BLaER1 (cell line): ENCODE results near the gene RNF2.
"Not testable (repeated sequence)": the region's sequence is repeated elsewhere in the genome, so short reads cannot be mapped to it uniquely, and the experiment has no call there.

Source experiments
- H3K27ac ChIP-seq: shearing (Covaris generic); formaldehyde crosslinking; 2 replicates; pipeline ENCODE4 v1.8.1; 2022
- H3K27me3 ChIP-seq: shearing (Covaris generic); formaldehyde crosslinking; 2 replicates; pipeline ENCODE4 v1.8.1; 2022
- H3K36me3 ChIP-seq: shearing (Covaris generic); formaldehyde crosslinking; 2 replicates; pipeline ENCODE4 v1.8.1; 2022
- H3K4me1 ChIP-seq: shearing (Covaris generic); formaldehyde crosslinking; 2 replicates; pipeline ENCODE4 v1.8.1; 2022
- H3K4me2 ChIP-seq: shearing (Covaris generic); formaldehyde crosslinking; 2 replicates; pipeline ENCODE4 v1.8.1; 2022
- H3K4me3 ChIP-seq: shearing (Covaris generic); formaldehyde crosslinking; 2 replicates; pipeline ENCODE4 v1.8.1; 2022
- H3K9ac ChIP-seq: shearing (Covaris generic); formaldehyde crosslinking; 2 replicates; pipeline ENCODE4 v1.8.1; 2022
- H3K9me3 ChIP-seq: shearing (Covaris generic); formaldehyde crosslinking; 2 replicates; pipeline ENCODE4 v1.8.1; 2022
- H4K20me1 ChIP-seq: shearing (Covaris generic); formaldehyde crosslinking; 2 replicates; pipeline ENCODE4 v1.8.1; 2022
- Cebpa-rat ChIP-seq: shearing (Covaris generic); IDR thresholded peaks from 2 replicates; pipeline ENCODE4 v1.8.1; 2022

RNF2 gene

GRCh38 chr1:185063719-185064118, 18.4 kb downstream of the RNF2 start:
- Histone ChIP-seq H3K4me2 (no peak overlapping the region), H3K27me3 (no peaks in the 10 kb centered on the region), H3K36me3 (peaks cover 48% of the 10 kb centered on the region), H3K4me3 (no peak overlapping the region), H3K9ac (no peak overlapping the region), H3K27ac (no peak overlapping the region), H3K9me3 (peaks cover 67% of the 10 kb centered on the region), H3K4me1 (peaks cover 4% of the 10 kb centered on the region; the same call in 1 of the 2 replicates), H4K20me1 (peaks cover 49% of the 10 kb centered on the region; the same call in 1 of the 2 replicates)
- no peak for TF ChIP-seq Cebpa-rat

GRCh38 chr1:185065006-185065405, 19.6 kb downstream of the RNF2 start:
- H3K36me3 ChIP-seq: peaks cover 55% of the 10 kb centered on the region
- not testable (repeated sequence) for H3K27me3 ChIP-seq, H3K4me1 ChIP-seq, H3K9ac ChIP-seq, H3K27ac ChIP-seq, H3K4me3 ChIP-seq, H3K4me2 ChIP-seq
- peaks cover 36% of the 10 kb centered on the region; the same call in 1 of the 2 replicates for H4K20me1 ChIP-seq
- H3K9me3 ChIP-seq: peaks cover 69% of the 10 kb centered on the region

- H4K20me1 ChIP-seq: peaks cover 45% of the 10 kb centered on the region; the same call in 1 of the 2 replicates
- H3K4me2 ChIP-seq: no peak overlapping the region
- peaks cover 68% of the 10 kb centered on the region for H3K9me3 ChIP-seq
- H3K27me3 ChIP-seq: no peaks in the 10 kb centered on the region
- no peak overlapping the region for H3K9ac ChIP-seq
- no peak for TF ChIP-seq Cebpa-rat
- peaks cover 56% of the 10 kb centered on the region for H3K36me3 ChIP-seq
- no peak overlapping the region for H3K27ac ChIP-seq
- H3K4me1 ChIP-seq: no peaks in the 10 kb centered on the region; the same call in 1 of the 2 replicates
- no peak overlapping the region for H3K4me3 ChIP-seq
Measured at GRCh38 chr1:185066181-185066580, 20.8 kb downstream of the RNF2 start.

GRCh38 chr1:185068341-185068740, 23.0 kb downstream of the RNF2 start:
- peaks cover 68% of the 10 kb centered on the region for H3K9me3 ChIP-seq
- TF ChIP-seq Cebpa-rat: no peak

GRCh38 chr1:185069202-185069772, 23.9 kb downstream of the RNF2 start:
- Histone ChIP-seq H3K4me3 (no peak overlapping the region), H4K20me1 (peaks cover 55% of the 10 kb centered on the region), H3K9me3 (peaks cover 68% of the 10 kb centered on the region), H3K36me3 (peaks cover 68% of the 10 kb centered on the region), H3K4me1 (no peaks in the 10 kb centered on the region), H3K27ac (no peak overlapping the region), H3K4me2 (no peak overlapping the region), H3K9ac (no peak overlapping the region), H3K27me3 (no peaks in the 10 kb centered on the region)
- TF ChIP-seq Cebpa-rat: no peak

More at GRCh38 chr1:185068341-185068740, 23.0 kb downstream of the RNF2 start:
- H4K20me1 ChIP-seq: peaks cover 53% of the 10 kb centered on the region
- H3K4me3 ChIP-seq: no peak overlapping the region
- H3K36me3 ChIP-seq: peaks cover 67% of the 10 kb centered on the region
- H3K9ac ChIP-seq: no peak overlapping the region
- no peak overlapping the region for H3K4me2 ChIP-seq
- no peaks in the 10 kb centered on the region for H3K4me1 ChIP-seq
- no peak overlapping the region for H3K27ac ChIP-seq
- H3K27me3 ChIP-seq: no peaks in the 10 kb centered on the region

- Histone ChIP-seq H3K9me3 (peaks cover 70% of the 10 kb centered on the region), H3K27me3 (no peaks in the 10 kb centered on the region), H3K4me3 (no peak overlapping the region), H3K36me3 (peaks cover 63% of the 10 kb centered on the region), H3K4me1 (no peaks in the 10 kb centered on the region), H4K20me1 (peaks cover 60% of the 10 kb centered on the region), H3K27ac (no peak overlapping the region), H3K4me2 (no peak overlapping the region), H3K9ac (no peak overlapping the region)
- TF ChIP-seq Cebpa-rat: no peak
Measured at GRCh38 chr1:185070051-185070450, 24.7 kb downstream of the RNF2 start.

- Histone ChIP-seq H3K4me3 (no peak overlapping the region), H4K20me1 (peaks cover 56% of the 10 kb centered on the region), H3K36me3 (peaks cover 51% of the 10 kb centered on the region), H3K27me3 (no peaks in the 10 kb centered on the region), H3K9me3 (peaks cover 67% of the 10 kb centered on the region), H3K27ac (no peak overlapping the region), H3K4me2 (no peak overlapping the region), H3K4me1 (no peaks in the 10 kb centered on the region), H3K9ac (no peak overlapping the region)
- TF ChIP-seq Cebpa-rat: no peak
Measured at GRCh38 chr1:185073725-185074124, 28.4 kb downstream of the RNF2 start.

- no peak overlapping the region for H3K9ac ChIP-seq
- no peaks in the 10 kb centered on the region for H3K4me1 ChIP-seq
- no peak for TF ChIP-seq Cebpa-rat
- H3K36me3 ChIP-seq: peaks cover 46% of the 10 kb centered on the region
- peaks cover 56% of the 10 kb centered on the region for H4K20me1 ChIP-seq
- no peak overlapping the region for H3K27ac ChIP-seq
- no peak overlapping the region for H3K4me2 ChIP-seq
- no peak overlapping the region for H3K4me3 ChIP-seq
- H3K27me3 ChIP-seq: no peaks in the 10 kb centered on the region
- H3K9me3 ChIP-seq: peaks cover 70% of the 10 kb centered on the region
Measured at GRCh38 chr1:185074307-185074706, 28.9 kb downstream of the RNF2 start.

- peaks cover 64% of the 10 kb centered on the region for H3K9me3 ChIP-seq
- no peak overlapping the region for H3K4me3 ChIP-seq
- no peak overlapping the region for H3K27ac ChIP-seq
- H3K4me2 ChIP-seq: no peak overlapping the region
- H3K36me3 ChIP-seq: peaks cover 40% of the 10 kb centered on the region
- TF ChIP-seq Cebpa-rat: no peak
- no peaks in the 10 kb centered on the region for H3K27me3 ChIP-seq
- peaks cover 52% of the 10 kb centered on the region for H4K20me1 ChIP-seq
- H3K4me1 ChIP-seq: no peaks in the 10 kb centered on the region
- H3K9ac ChIP-seq: no peak overlapping the region
Measured at GRCh38 chr1:185075476-185075875, 30.1 kb downstream of the RNF2 start.

GRCh38 chr1:185077374-185077773, 32.0 kb downstream of the RNF2 start:
- Histone ChIP-seq H3K27me3 (no peaks in the 10 kb centered on the region), H3K36me3 (peaks cover 27% of the 10 kb centered on the region), H3K4me3 (no peak overlapping the region), H4K20me1 (peaks cover 34% of the 10 kb centered on the region), H3K4me1 (no peaks in the 10 kb centered on the region), H3K9ac (no peak overlapping the region), H3K27ac (no peak overlapping the region), H3K4me2 (no peak overlapping the region), H3K9me3 (peaks cover 56% of the 10 kb centered on the region)
- TF ChIP-seq Cebpa-rat: no peak

GRCh38 chr1:185080422-185080821, 35.1 kb downstream of the RNF2 start:
- no peak overlapping the region for H3K27ac ChIP-seq
- H3K36me3 ChIP-seq: peaks cover 16% of the 10 kb centered on the region; the same call in 1 of the 2 replicates
- no peak for TF ChIP-seq Cebpa-rat
- peaks cover 39% of the 10 kb centered on the region for H3K9me3 ChIP-seq
- peaks cover 33% of the 10 kb centered on the region for H4K20me1 ChIP-seq
- no peak overlapping the region for H3K9ac ChIP-seq
- H3K27me3 ChIP-seq: no peaks in the 10 kb centered on the region
- H3K4me1 ChIP-seq: no peaks in the 10 kb centered on the region
- H3K4me2 ChIP-seq: no peak overlapping the region
- H3K4me3 ChIP-seq: no peak overlapping the region
